Measurements from ENCODE around the gene CCDC28B. TPM values are rescaled to one million over a fixed set of nuclear protein-coding genes. Genes with fewer than 3 reads are reported as not detected.

CCDC28B gene
- total and polyA plus RNA-seq, 2 donors (not counting 1 experiment from before 2014, with no cell fraction given): 10.1 to 12.4 TPM

GRCh38 chr1:32197837-32198236, 2.6 kb upstream of the CCDC28B start:
- TF ChIP-seq EZH2 (IDR thresholded peaks at IDR 0.05; ENCODE audit: low read length, missing control alignments) (no peak), CTCF (conservative IDR thresholded peaks at IDR 0.05 in 1 of 2, IDR thresholded peaks at IDR 0.05 in 1 of 2; ENCODE audit: low read depth in 1 of 2, low read length in 2 of 2) (no peak)
- peaks cover 18% of the 10 kb centered on the region for H3K4me1 ChIP-seq (ENCODE audit: control insufficient read depth, extremely low read depth, insufficient read depth, low read length)
- no peak overlapping the region for H3K9ac ChIP-seq (ENCODE audit: insufficient read depth, low read length)
- no peak for DNase-seq (ENCODE audit: low read depth in 2 of 2)
- no peaks in the 10 kb centered on the region for H3K9me3 ChIP-seq (ENCODE audit: control insufficient read depth, insufficient read depth, low read depth, low read length)
- H3K79me2 ChIP-seq (ENCODE audit: control insufficient read depth, insufficient read depth, low read length): no peaks in the 10 kb centered on the region
- no peaks in the 10 kb centered on the region for H4K20me1 ChIP-seq (ENCODE audit: control insufficient read depth, extremely low read depth, insufficient read depth, low read length)
- no peaks in the 10 kb centered on the region for H3K27me3 ChIP-seq (ENCODE audit: control insufficient read depth, insufficient read depth, low read length)
- peaks cover 33% of the 10 kb centered on the region for H3K36me3 ChIP-seq (ENCODE audit: control insufficient read depth, insufficient read depth, low read length)
- no peak overlapping the region for H3K4me3 ChIP-seq (replicated peaks in 1 of 4; ENCODE audit: control extremely low read depth in 1 of 4, insufficient read depth in 1 of 4, low read depth in 3 of 4, low read length in 4 of 4)
- no peak overlapping the region for H3K4me2 ChIP-seq (ENCODE audit: extremely low read depth, insufficient read depth, low read length)
- no peak overlapping the region for H2AFZ ChIP-seq (ENCODE audit: low read length)
- H3K27ac ChIP-seq (ENCODE audit: insufficient read depth, low read length): no peak overlapping the region

- no peaks in the 10 kb centered on the region for H4K20me1 ChIP-seq (ENCODE audit: control insufficient read depth, extremely low read depth, insufficient read depth, low read length)
- no peaks in the 10 kb centered on the region for H3K79me2 ChIP-seq (ENCODE audit: control insufficient read depth, insufficient read depth, low read length)
Observed at GRCh38 chr1:32198237-32199042, 2.0 kb upstream of the CCDC28B start.

More at GRCh38 chr1:32198237-32199042, 2.0 kb upstream of the CCDC28B start:
- Histone ChIP-seq H3K9ac (ENCODE audit: insufficient read depth, low read length) (no peak overlapping the region), H3K27me3 (ENCODE audit: control insufficient read depth, insufficient read depth, low read length) (no peaks in the 10 kb centered on the region), H3K36me3 (ENCODE audit: control insufficient read depth, insufficient read depth, low read length) (peaks cover 28% of the 10 kb centered on the region), H3K4me2 (ENCODE audit: extremely low read depth, insufficient read depth, low read length) (no peak overlapping the region), H3K27ac (ENCODE audit: insufficient read depth, low read length) (no peak overlapping the region), H2AFZ (ENCODE audit: low read length) (no peak overlapping the region), H3K4me3 (replicated peaks in 1 of 4; ENCODE audit: control extremely low read depth in 1 of 4, insufficient read depth in 1 of 4, low read depth in 3 of 4, low read length in 4 of 4) (no peak overlapping the region), H3K9me3 (ENCODE audit: control insufficient read depth, insufficient read depth, low read depth, low read length) (no peaks in the 10 kb centered on the region), H3K4me1 (ENCODE audit: control insufficient read depth, extremely low read depth, insufficient read depth, low read length) (peaks cover 18% of the 10 kb centered on the region)
- TF ChIP-seq EZH2 (IDR thresholded peaks at IDR 0.05; ENCODE audit: low read length, missing control alignments) (no peak), CTCF (conservative IDR thresholded peaks at IDR 0.05 in 1 of 2, IDR thresholded peaks at IDR 0.05 in 1 of 2; ENCODE audit: low read depth in 1 of 2, low read length in 2 of 2) (no peak)
- DNase-seq (ENCODE audit: low read depth in 2 of 2): no peak
